Measurements from ENCODE around the gene DACH1.

DACH1 gene

DNA sequence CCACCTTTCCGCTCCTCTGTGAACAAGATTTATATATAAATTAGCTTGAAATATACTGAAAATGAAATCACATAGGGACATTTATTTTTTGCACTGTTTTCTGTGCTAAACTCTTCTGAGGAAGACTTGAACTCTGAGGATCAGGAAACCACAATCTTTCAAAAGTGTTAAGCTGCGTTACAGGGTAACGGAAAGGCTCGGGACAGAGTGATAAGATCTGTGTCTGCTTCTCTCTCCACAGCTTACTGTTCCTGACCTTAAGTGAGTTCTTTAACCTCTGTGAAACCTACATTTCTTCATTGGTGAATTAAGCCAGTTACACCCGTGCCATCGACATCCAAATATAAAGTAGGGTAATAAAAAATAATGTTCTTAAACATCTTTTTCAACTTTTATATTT, 38.9 kb downstream of the DACH1 start:
- Histone ChIP-seq H3K27me3 (ENCODE audit: control insufficient read depth, insufficient read depth, low read length) (no peaks in the 10 kb centered on the region), H3K27ac (ENCODE audit: low read depth, low read length) (no peak overlapping the region), H3K36me3 (ENCODE audit: control insufficient read depth, insufficient read depth, low read length) (no peaks in the 10 kb centered on the region), H3K4me1 (ENCODE audit: control insufficient read depth, insufficient read depth, low read length) (peaks cover 9% of the 10 kb centered on the region), H3K4me3 (ENCODE audit: low read depth, low read length) (no peak overlapping the region), H3K9me3 (ENCODE audit: control insufficient read depth, insufficient read depth, low read length) (no peaks in the 10 kb centered on the region), H3K9ac (ENCODE audit: low read depth, low read length) (no peak overlapping the region)

DNA sequence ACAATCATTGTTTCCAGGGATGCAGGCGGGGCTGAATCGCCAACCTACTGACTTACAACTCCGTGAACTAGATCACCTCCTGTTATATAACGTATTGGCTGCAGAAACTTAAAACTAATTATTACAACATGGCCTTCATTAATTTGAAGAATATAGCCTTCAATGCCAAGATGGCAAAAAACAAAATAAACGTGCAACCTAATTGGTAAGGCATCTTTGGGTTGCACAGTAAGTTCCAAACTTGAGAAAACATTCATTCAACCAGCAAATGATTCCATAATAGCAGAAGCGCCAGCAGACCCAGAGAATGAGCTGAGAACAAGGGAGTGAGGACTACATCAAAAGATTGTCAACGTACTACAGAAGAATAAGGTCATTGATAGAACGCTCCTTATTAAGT, 39.8 kb downstream of the DACH1 start:
- Histone ChIP-seq H3K4me3 (ENCODE audit: low read depth, low read length) (no peak overlapping the region), H3K9ac (ENCODE audit: low read depth, low read length) (no peak overlapping the region), H3K27ac (ENCODE audit: low read depth, low read length) (no peak overlapping the region), H3K36me3 (ENCODE audit: control insufficient read depth, insufficient read depth, low read length) (no peaks in the 10 kb centered on the region), H3K4me1 (ENCODE audit: control insufficient read depth, insufficient read depth, low read length) (peaks cover 8% of the 10 kb centered on the region), H3K27me3 (ENCODE audit: control insufficient read depth, insufficient read depth, low read length) (no peaks in the 10 kb centered on the region), H3K9me3 (ENCODE audit: control insufficient read depth, insufficient read depth, low read length) (no peaks in the 10 kb centered on the region)

GRCh38 chr13:71820699-71821098, 46.3 kb downstream of the DACH1 start:
- H3K4me3 ChIP-seq (ENCODE audit: low read depth, low read length), result no peak overlapping the region
- H3K27ac ChIP-seq (ENCODE audit: low read depth, low read length), result no peak overlapping the region
- H3K36me3 ChIP-seq (ENCODE audit: control insufficient read depth, insufficient read depth, low read length), result no peaks in the 10 kb centered on the region
- no peaks in the 10 kb centered on the region for H3K4me1 ChIP-seq (ENCODE audit: control insufficient read depth, insufficient read depth, low read length)
- H3K9me3 ChIP-seq (ENCODE audit: control insufficient read depth, insufficient read depth, low read length), result no peaks in the 10 kb centered on the region
- H3K27me3 ChIP-seq (ENCODE audit: control insufficient read depth, insufficient read depth, low read length), result no peaks in the 10 kb centered on the region
- no peak overlapping the region for H3K9ac ChIP-seq (ENCODE audit: low read depth, low read length)

DNA sequence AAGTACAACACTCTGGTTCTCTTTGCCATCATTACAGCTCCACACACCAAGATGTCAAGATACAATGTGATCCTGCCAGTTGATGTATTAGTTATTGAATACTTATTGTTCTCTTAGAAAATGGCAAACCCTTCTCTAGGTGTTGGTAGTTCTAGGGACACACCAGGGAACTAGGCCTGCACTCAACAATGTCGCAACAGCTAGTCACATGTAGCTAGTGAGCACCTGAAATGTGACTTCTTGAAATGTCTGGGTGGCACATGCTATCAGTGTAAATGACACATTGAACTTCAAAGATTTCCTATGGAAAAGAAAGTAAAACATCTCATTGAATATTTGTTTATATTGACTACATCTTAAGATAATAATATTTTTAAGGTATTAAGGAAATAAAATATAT, 49.7 kb downstream of the DACH1 start:
- H3K4me3 ChIP-seq (ENCODE audit: low read depth, low read length), result no peak overlapping the region
- H3K27ac ChIP-seq (ENCODE audit: low read depth, low read length), result no peak overlapping the region
- H3K36me3 ChIP-seq (ENCODE audit: control insufficient read depth, insufficient read depth, low read length), result no peaks in the 10 kb centered on the region
- H3K4me1 ChIP-seq (ENCODE audit: control insufficient read depth, insufficient read depth, low read length), result no peaks in the 10 kb centered on the region
- H3K9ac ChIP-seq (ENCODE audit: low read depth, low read length), result no peak overlapping the region
- no peaks in the 10 kb centered on the region for H3K27me3 ChIP-seq (ENCODE audit: control insufficient read depth, insufficient read depth, low read length)
- H3K9me3 ChIP-seq (ENCODE audit: control insufficient read depth, insufficient read depth, low read length), result no peaks in the 10 kb centered on the region

DNA sequence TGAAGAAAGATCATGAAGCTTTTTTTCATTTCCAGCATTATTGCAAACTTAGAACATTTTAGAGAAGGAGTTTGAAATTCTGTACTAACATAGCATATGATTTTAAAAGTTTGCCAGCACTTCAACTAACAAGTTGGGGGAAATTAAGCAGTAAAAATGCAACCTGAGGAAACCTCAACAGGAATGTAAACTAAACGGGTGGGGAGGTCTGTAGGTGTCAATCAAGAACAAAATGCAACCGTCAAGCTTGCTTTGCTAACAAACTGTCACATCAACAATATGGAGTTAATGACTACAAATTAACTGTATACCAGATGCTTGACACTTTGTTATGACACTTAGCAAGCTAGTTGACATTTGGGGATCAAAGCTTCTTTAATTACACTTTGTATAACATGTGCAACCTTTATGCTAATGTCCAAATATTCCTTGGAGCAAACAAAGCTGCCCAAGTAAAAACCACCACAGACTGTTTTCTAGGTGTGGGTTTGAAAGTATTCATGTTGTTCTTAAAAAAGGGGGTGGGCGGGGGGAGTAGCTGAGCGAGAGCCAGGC, 52.1 kb downstream of the DACH1 start:
- Histone ChIP-seq H3K27me3 (ENCODE audit: control insufficient read depth, insufficient read depth, low read length) (no peaks in the 10 kb centered on the region), H3K9me3 (ENCODE audit: control insufficient read depth, insufficient read depth, low read length) (no peaks in the 10 kb centered on the region), H3K36me3 (ENCODE audit: control insufficient read depth, insufficient read depth, low read length) (no peaks in the 10 kb centered on the region), H3K9ac (ENCODE audit: low read depth, low read length) (no peak overlapping the region), H3K4me3 (ENCODE audit: low read depth, low read length) (no peak overlapping the region), H3K27ac (ENCODE audit: low read depth, low read length) (no peak overlapping the region), H3K4me1 (ENCODE audit: control insufficient read depth, insufficient read depth, low read length) (no peaks in the 10 kb centered on the region)

DNA sequence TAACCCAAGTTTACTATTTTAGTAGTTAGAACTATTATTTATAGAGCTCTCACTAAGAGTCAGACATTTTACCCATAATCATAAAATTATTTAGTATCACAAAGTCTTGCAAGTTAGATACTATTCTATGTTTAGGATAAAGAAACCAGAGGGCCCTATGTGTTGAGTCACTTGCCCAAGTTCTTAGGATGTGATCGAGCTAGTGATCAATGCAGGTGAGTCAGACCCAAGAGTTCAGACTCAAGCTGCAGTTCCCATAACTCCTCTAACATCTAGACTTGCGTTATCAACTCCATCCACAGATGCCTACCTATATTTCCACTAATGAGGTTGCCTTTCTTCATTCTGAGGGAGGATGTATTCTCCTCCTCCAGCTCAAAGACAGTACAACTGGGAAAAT, 53.8 kb downstream of the DACH1 start:
- Histone ChIP-seq H3K27ac (ENCODE audit: low read depth, low read length) (no peak overlapping the region), H3K9ac (ENCODE audit: low read depth, low read length) (no peak overlapping the region), H3K4me1 (ENCODE audit: control insufficient read depth, insufficient read depth, low read length) (no peaks in the 10 kb centered on the region), H3K4me3 (ENCODE audit: low read depth, low read length) (no peak overlapping the region), H3K27me3 (ENCODE audit: control insufficient read depth, insufficient read depth, low read length) (no peaks in the 10 kb centered on the region), H3K9me3 (ENCODE audit: control insufficient read depth, insufficient read depth, low read length) (no peaks in the 10 kb centered on the region), H3K36me3 (ENCODE audit: control insufficient read depth, insufficient read depth, low read length) (no peaks in the 10 kb centered on the region)

- Histone ChIP-seq H3K4me3 (ENCODE audit: low read depth, low read length) (no peak overlapping the region), H3K9me3 (ENCODE audit: control insufficient read depth, insufficient read depth, low read length) (no peaks in the 10 kb centered on the region), H3K4me1 (ENCODE audit: control insufficient read depth, insufficient read depth, low read length) (no peaks in the 10 kb centered on the region), H3K36me3 (ENCODE audit: control insufficient read depth, insufficient read depth, low read length) (no peaks in the 10 kb centered on the region), H3K27me3 (ENCODE audit: control insufficient read depth, insufficient read depth, low read length) (no peaks in the 10 kb centered on the region), H3K9ac (ENCODE audit: low read depth, low read length) (no peak overlapping the region), H3K27ac (ENCODE audit: low read depth, low read length) (no peak overlapping the region)
Observed at GRCh38 chr13:71811344-71811743, 55.7 kb downstream of the DACH1 start.

GRCh38 chr13:71808708-71809107, 58.3 kb downstream of the DACH1 start:
- no peak overlapping the region for H3K27ac ChIP-seq (ENCODE audit: low read depth, low read length)
- H3K9ac ChIP-seq (ENCODE audit: low read depth, low read length), result no peak overlapping the region
- no peaks in the 10 kb centered on the region for H3K4me1 ChIP-seq (ENCODE audit: control insufficient read depth, insufficient read depth, low read length)
- H3K4me3 ChIP-seq (ENCODE audit: low read depth, low read length), result no peak overlapping the region
- H3K36me3 ChIP-seq (ENCODE audit: control insufficient read depth, insufficient read depth, low read length), result no peaks in the 10 kb centered on the region
- no peaks in the 10 kb centered on the region for H3K27me3 ChIP-seq (ENCODE audit: control insufficient read depth, insufficient read depth, low read length)
- no peaks in the 10 kb centered on the region for H3K9me3 ChIP-seq (ENCODE audit: control insufficient read depth, insufficient read depth, low read length)

DNA sequence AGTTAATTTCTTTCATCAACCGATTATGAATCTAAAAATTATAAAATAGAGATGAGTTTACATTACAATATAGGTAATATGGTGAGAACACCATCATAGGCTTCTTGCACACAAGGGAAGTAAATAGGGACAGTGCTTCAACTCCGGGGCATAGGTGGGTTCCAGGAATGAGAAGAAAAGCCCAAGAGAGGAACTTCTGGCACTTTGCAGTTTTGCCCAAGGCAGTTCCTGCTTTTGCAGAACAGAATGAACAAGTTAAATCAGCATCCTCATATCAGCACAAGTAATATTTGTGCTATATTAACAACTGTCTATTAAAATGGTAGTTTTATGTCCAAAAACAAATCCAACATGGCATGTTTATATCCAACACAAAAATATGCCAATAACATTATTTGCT, 60.1 kb downstream of the DACH1 start:
- Histone ChIP-seq H3K9me3 (ENCODE audit: control insufficient read depth, insufficient read depth, low read length) (no peaks in the 10 kb centered on the region), H3K36me3 (ENCODE audit: control insufficient read depth, insufficient read depth, low read length) (no peaks in the 10 kb centered on the region), H3K27ac (ENCODE audit: low read depth, low read length) (no peak overlapping the region), H3K27me3 (ENCODE audit: control insufficient read depth, insufficient read depth, low read length) (no peaks in the 10 kb centered on the region), H3K9ac (ENCODE audit: low read depth, low read length) (no peak overlapping the region), H3K4me1 (ENCODE audit: control insufficient read depth, insufficient read depth, low read length) (no peaks in the 10 kb centered on the region), H3K4me3 (ENCODE audit: low read depth, low read length) (no peak overlapping the region)

DNA sequence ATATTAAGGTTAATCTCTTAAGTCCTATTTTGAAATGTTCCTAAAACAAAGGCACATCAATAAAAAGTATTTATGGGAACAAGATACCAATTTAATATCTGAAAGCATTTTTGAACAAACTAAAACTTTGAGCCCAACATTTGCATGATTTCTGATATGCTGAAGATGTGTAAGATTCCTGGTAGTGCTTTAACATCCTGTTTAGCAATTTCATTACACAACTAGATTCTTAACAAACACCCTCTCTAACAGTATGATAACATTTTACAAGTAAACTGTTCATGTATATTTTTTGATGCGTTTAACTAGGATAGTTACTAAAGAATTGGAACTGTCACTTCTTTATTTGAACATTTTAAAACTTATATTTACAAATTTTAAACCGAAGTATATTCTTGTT, 63.9 kb downstream of the DACH1 start:
- Histone ChIP-seq H3K9me3 (ENCODE audit: control insufficient read depth, insufficient read depth, low read length) (no peaks in the 10 kb centered on the region), H3K4me1 (ENCODE audit: control insufficient read depth, insufficient read depth, low read length) (peaks cover 7% of the 10 kb centered on the region; the same call in 1 of the 2 replicates), H3K27ac (ENCODE audit: low read depth, low read length) (no peak overlapping the region), H3K9ac (ENCODE audit: low read depth, low read length) (no peak overlapping the region), H3K27me3 (ENCODE audit: control insufficient read depth, insufficient read depth, low read length) (no peaks in the 10 kb centered on the region), H3K36me3 (ENCODE audit: control insufficient read depth, insufficient read depth, low read length) (no peaks in the 10 kb centered on the region), H3K4me3 (ENCODE audit: low read depth, low read length) (no peak overlapping the region)

- no peak overlapping the region for H3K4me3 ChIP-seq (ENCODE audit: low read depth, low read length)
- no peak overlapping the region for H3K9ac ChIP-seq (ENCODE audit: low read depth, low read length)
- H3K36me3 ChIP-seq (ENCODE audit: control insufficient read depth, insufficient read depth, low read length), result no peaks in the 10 kb centered on the region
- H3K27me3 ChIP-seq (ENCODE audit: control insufficient read depth, insufficient read depth, low read length), result no peaks in the 10 kb centered on the region
- H3K4me1 ChIP-seq (ENCODE audit: control insufficient read depth, insufficient read depth, low read length), result peaks cover 7% of the 10 kb centered on the region; the same call in 1 of the 2 replicates
- no peak overlapping the region for H3K27ac ChIP-seq (ENCODE audit: low read depth, low read length)
- no peaks in the 10 kb centered on the region for H3K9me3 ChIP-seq (ENCODE audit: control insufficient read depth, insufficient read depth, low read length)
Observed at GRCh38 chr13:71801781-71802180, 65.2 kb downstream of the DACH1 start.

Data from HUES48 (cell line).